Cardiac fibroblast (primary cell): ENCODE data around the gene CELA2A.
"Not testable (repeated sequence)": the region's sequence is repeated elsewhere in the genome, so short reads cannot be mapped to it uniquely, and the experiment has no call there.

ENCODE experiments used
- DNase-seq, 2 donors: peaks; one replicate each; pipeline versions ENCODE4 v3.0.0 to v3.0.0-alpha.2; 2010; ENCODE audit warnings: low read depth in 2 of 2
- H3K4me3 ChIP-seq, 2 donors: replicated peaks in 1 of 2; 1 replicate in 1 of 2; 2 replicates in 1 of 2; pipeline ENCODE4 v1.5.1; 2011; ENCODE audit warnings: low read depth in 2 of 2, low read length in 2 of 2, mild to moderate bottlenecking in 2 of 2, moderate library complexity in 1 of 2
- CTCF ChIP-seq: IDR thresholded peaks from one replicate; pipeline ENCODE4 v1.5.1; 2011; ENCODE audit warnings: low read depth, mild to moderate bottlenecking, low read length, inconsistent platforms

The CELA2A gene

DNA sequence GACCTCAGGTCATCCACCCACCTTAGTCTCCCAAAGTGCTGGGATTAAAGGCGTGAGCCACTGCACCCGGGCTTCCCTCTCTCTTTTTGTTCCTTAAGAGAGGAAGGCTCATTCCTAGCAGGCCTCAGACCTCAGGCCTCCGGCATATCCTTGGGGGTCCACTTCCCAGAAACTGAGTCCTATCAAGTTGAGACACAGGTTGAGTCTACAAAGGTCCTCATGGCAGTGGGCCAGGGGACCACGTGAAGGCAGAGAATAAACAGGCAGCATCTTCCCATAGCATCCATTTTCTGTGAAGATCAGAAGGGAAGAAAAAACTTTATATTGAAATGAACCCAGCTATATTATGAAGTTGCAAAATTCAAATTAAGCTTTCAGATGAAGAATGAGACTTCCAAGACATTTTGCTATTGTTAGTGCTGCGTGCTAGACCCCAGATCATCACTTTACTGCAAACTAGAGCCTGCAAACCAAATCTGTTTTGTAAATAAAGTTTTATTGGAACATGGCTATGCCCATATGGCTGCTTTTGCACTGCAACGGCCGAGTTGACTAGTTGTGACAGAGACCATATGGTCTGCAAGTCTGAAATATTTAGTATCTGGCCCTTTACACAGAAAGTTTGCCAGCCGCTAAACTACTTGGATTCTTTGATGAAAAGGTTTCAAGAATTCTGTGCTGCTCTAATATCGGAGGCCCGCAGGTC is 3.5 kb upstream of the CELA2A start:
- DNase-seq = peak in 1 of 2 donors; percentile 16
- TF ChIP-seq CTCF = no peak
- H3K4me3 ChIP-seq = no peak overlapping the region

DNA sequence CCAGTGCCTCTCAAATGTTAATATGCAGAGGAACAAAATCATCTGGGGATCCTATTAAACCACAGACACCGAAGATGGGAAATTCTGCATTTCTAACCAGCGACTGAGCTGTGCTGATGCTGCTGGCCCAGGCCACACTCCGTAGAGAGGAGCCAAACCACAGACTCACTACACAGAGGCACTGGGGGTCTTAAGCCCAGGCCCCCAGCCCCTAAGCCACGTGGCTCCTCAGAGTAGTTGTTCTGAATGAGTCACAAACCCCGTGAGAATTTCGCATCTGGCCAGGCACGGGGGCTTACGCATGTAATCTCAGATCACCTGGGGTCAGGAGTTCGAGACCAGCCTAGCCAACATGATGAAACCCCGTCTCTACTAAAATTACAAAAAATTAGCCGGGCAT is 2.8 kb upstream of the CELA2A start:
- no peak for DNase-seq
- no peak overlapping the region for H3K4me3 ChIP-seq
- no peak for TF ChIP-seq CTCF

DNA sequence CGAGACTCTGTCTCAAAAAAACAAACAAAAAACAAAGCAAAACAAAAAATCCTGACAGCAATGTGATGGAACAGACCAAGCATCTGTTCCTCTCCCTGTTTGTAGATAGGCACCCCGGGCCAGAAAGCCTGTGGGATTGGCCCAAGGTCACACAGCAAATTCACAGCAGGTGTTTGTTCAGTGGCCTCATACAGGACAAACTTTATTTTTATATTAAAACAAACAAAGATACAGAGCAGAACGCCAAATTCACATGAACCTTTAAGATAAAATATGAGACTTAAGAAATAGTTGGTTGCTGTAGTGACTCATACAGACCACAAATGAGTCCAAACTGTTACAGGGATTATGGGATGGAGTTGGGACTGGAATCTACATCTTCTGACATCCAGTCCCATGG is 2.3 kb upstream of the CELA2A start:
- peak; percentile 51 to 73 for DNase-seq
- H3K4me3 ChIP-seq = no peak overlapping the region
- no peak for TF ChIP-seq CTCF

DNA sequence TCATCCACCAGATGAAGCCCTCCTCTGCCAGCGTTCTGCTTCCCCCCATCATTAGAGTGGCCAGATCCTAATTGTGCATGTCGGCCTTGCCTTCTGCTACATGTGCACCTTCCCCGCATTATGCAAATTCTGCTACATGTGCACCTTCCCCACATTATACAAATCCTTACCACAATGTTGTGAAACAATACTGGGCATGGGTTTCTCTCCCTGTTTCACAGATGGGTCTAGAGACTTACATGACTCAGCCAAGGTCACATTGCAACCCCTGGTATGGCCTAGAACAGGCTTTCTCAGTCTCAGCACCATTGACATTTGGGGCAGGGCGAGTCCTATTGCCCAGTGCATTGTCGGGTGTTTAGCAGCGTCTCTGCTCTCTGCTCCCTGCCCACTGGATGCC is 1.0 kb upstream of the CELA2A start:
- TF ChIP-seq CTCF = no peak
- no peak overlapping the region for H3K4me3 ChIP-seq
- DNase-seq = peak; percentile 36 to 39

DNA sequence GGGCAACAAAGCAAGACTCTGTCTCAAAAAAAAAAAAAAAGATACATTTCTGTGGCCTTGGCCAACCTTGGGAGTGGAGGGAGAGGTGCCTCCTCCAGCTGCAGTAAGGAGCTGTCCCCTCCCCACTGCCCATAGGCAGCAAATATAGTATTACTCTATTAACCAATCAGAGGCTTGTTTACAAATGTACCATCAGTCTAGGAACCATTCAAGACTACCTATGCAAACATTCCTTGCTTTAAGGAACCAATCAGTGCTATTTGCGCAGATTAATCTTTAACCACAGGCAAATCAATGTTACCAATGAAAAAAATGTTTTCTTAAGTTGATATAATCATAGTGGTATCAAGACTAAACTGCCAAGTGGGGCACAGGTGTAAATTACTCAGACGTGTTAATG is 1.1 kb downstream of the CELA2A start:
- H3K4me3 ChIP-seq = no peak overlapping the region
- no peak for DNase-seq
- no peak for TF ChIP-seq CTCF

DNA sequence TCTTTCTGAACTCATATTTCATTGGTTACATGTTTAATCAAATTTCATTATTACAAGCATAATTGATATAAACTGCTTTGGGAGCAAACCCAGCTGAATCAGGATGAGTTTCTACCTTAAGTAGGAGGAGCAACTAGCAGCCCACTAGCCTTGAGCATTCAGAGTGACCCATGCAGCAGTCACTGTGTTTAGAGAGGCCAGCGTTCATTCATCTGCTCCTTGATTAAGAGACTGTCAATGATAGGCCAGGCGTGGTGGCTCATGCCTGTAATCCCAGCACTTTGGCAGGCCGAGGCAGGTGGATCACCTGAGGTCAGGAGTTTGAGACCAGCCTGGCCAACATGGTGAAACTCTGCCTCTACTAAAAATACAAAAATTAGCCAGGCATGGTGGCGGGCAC is 1.9 kb downstream of the CELA2A start:
- DNase-seq = not testable (repeated sequence)

GRCh38 chr1:15459771-15460707 is 3.5 kb downstream of the CELA2A start:
- DNase-seq = no peak
- no peak for TF ChIP-seq CTCF
- H3K4me3 ChIP-seq = no peak overlapping the region

More for the DNA sequence above, 1.9 kb downstream of the CELA2A start:
- not testable (repeated sequence) for H3K4me3 ChIP-seq
